HEK293 (cell line): ENCODE results near the gene ARF3.

Experiments
- BCL11A ChIP-seq: fragments of 450-650 bp; formaldehyde crosslinking; IDR thresholded peaks from 2 replicates; pipeline ENCODE4 v1.5.1; 2016; ENCODE audit warnings: low read depth, missing biosample characterization, missing genetic modification characterization
- HOXA7 ChIP-seq: sonication (generic); formaldehyde crosslinking; IDR thresholded peaks from 2 replicates; pipeline ENCODE4 v1.8.1; 2022; ENCODE audit warnings: missing genetic modification reagents, borderline replicate concordance
- IKZF3 ChIP-seq: fragments of 450-650 bp; IDR thresholded peaks from 2 replicates; pipeline ENCODE4 v1.5.0; 2018; ENCODE audit warnings: missing biosample characterization, mild to moderate bottlenecking, missing genetic modification characterization, moderate library complexity
- KLF7 ChIP-seq: fragments of 450-650 bp; formaldehyde crosslinking; IDR thresholded peaks from 2 replicates; pipeline ENCODE4 v1.5.1; 2016; ENCODE audit warnings: missing biosample characterization, missing genetic modification characterization, borderline replicate concordance
- ZBTB20 ChIP-seq: fragments of 450-650 bp; formaldehyde crosslinking; IDR thresholded peaks from 2 replicates; pipeline ENCODE4 v1.5.1; 2016; ENCODE audit warnings: missing biosample characterization, missing genetic modification characterization
- ZBTB8A ChIP-seq: fragments of 450-650 bp; formaldehyde crosslinking; IDR thresholded peaks from 2 replicates; pipeline ENCODE4 v1.5.1; 2016; ENCODE audit warnings: missing biosample characterization, missing genetic modification characterization
- ZFP37 ChIP-seq: fragments of 450-650 bp; formaldehyde crosslinking; IDR thresholded peaks from 2 replicates; pipeline ENCODE4 v1.5.1; 2016; ENCODE audit warnings: missing biosample characterization, missing genetic modification characterization
- ZFP69B ChIP-seq: fragments of 450-650 bp; formaldehyde crosslinking; IDR thresholded peaks from 2 replicates; pipeline ENCODE4 v1.5.1; 2016; ENCODE audit warnings: missing biosample characterization, missing genetic modification characterization
- ZNF2 ChIP-seq: fragments of 450-650 bp; formaldehyde crosslinking; IDR thresholded peaks from 2 replicates; pipeline ENCODE4 v1.5.1; 2016; ENCODE audit warnings: missing biosample characterization, missing genetic modification characterization
- ZNF239 ChIP-seq: fragments of 450-650 bp; formaldehyde crosslinking; IDR thresholded peaks from 2 replicates; pipeline ENCODE4 v1.5.1; 2016; ENCODE audit warnings: missing biosample characterization, missing genetic modification characterization
- ZNF335 ChIP-seq: fragments of 450-650 bp; formaldehyde crosslinking; conservative IDR thresholded peaks from 2 replicates; pipeline ENCODE4 v1.5.1; 2016; ENCODE audit warnings: missing biosample characterization, missing genetic modification characterization
- ZNF394 ChIP-seq: fragments of 450-650 bp; formaldehyde crosslinking; IDR thresholded peaks from 2 replicates; pipeline ENCODE4 v1.5.1; 2016; ENCODE audit warnings: missing biosample characterization, missing genetic modification characterization, mild to moderate bottlenecking, moderate library complexity, borderline replicate concordance
- ZNF514 ChIP-seq: fragments of 450-650 bp; formaldehyde crosslinking; IDR thresholded peaks from 2 replicates; pipeline ENCODE4 v1.5.1; 2016; ENCODE audit warnings: missing biosample characterization, missing genetic modification characterization
- ZNF600 ChIP-seq: fragments of 450-650 bp; formaldehyde crosslinking; IDR thresholded peaks from 2 replicates; pipeline ENCODE4 v1.5.1; 2016; ENCODE audit warnings: missing biosample characterization, missing genetic modification characterization
- ZNF830 ChIP-seq: fragments of 450-650 bp; IDR thresholded peaks from 2 replicates; pipeline ENCODE4 v1.5.0; 2018; ENCODE audit warnings: missing biosample characterization, missing genetic modification characterization, low read depth, mild to moderate bottlenecking, moderate library complexity
- TF ChIP-seq, protein P1 (sequence below): fragments of 450-650 bp; formaldehyde crosslinking; IDR thresholded peaks from 2 replicates; pipeline ENCODE4 v1.5.1; 2016; ENCODE audit warnings: missing biosample characterization, missing genetic modification characterization
- TF ChIP-seq, protein P2 (sequence below): fragments of 450-650 bp; formaldehyde crosslinking; IDR thresholded peaks from 2 replicates; pipeline ENCODE4 v1.5.1; 2016; ENCODE audit warnings: missing biosample characterization, missing genetic modification characterization
- TF ChIP-seq, protein P3 (sequence below): fragments of 450-650 bp; formaldehyde crosslinking; IDR thresholded peaks from 2 replicates; pipeline ENCODE4 v1.5.1; 2017; ENCODE audit warnings: missing biosample characterization, missing genetic modification characterization
- TF ChIP-seq, protein P4 (sequence below): fragments of 450-650 bp; formaldehyde crosslinking; IDR thresholded peaks from 2 replicates; pipeline ENCODE4 v1.5.1; 2017; ENCODE audit warnings: missing biosample characterization, missing genetic modification characterization
- TF ChIP-seq, protein P5 (sequence below): fragments of 450-650 bp; formaldehyde crosslinking; conservative IDR thresholded peaks from 2 replicates; pipeline ENCODE4 v1.5.1; 2016; ENCODE audit warnings: low read depth, missing biosample characterization, missing genetic modification characterization
- TF ChIP-seq, protein P6 (sequence below): fragments of 450-650 bp; formaldehyde crosslinking; IDR thresholded peaks from 2 replicates; pipeline ENCODE4 v1.5.1; 2016; ENCODE audit warnings: missing biosample characterization, missing genetic modification characterization

Gene ARF3

DNA sequence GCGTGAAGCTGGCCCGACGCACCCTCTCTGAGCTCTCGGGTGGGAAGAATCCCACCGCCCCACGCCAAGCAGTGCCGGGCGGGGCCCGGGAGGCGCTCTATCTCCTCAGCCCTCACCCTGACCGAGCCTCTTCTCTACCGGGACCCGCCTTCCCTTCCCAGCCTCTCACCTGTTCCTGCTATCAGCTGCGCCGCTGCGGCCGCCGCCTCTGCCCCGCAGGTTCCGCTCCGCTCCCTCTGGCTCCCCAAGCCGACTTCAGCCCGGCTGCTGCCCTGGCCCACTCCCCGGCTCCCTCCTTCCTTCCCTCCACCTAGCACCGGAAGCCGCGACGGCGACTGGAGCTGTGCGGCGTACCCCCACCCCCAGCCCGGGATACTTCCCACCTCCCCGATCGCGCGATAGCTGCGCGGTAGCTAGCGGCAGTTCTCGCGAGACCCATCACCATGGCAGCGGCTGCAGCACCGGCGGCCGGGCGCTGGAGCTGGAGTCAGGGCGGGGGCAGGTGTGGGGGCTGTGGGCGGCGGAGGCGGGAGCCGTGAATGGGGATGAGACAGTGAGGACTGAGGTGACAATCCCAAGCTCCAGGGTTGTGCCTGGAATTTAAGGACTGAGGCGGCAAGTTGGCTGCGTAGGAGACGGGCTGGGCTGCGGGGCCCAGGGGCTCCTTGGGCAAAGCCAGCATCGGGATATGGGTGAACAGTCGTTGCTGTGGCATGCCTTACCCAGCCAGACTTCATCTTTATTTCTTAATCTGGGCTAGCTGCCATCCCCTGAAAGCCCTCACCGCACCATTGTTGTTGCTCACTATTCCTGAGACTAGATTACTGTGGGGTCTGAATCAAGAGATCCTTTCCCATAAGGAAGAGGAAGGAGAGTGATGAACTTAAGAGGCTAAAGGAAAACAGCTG is at the start of gene ARF3 (continued):
- TF ChIP-seq, protein P1, sequence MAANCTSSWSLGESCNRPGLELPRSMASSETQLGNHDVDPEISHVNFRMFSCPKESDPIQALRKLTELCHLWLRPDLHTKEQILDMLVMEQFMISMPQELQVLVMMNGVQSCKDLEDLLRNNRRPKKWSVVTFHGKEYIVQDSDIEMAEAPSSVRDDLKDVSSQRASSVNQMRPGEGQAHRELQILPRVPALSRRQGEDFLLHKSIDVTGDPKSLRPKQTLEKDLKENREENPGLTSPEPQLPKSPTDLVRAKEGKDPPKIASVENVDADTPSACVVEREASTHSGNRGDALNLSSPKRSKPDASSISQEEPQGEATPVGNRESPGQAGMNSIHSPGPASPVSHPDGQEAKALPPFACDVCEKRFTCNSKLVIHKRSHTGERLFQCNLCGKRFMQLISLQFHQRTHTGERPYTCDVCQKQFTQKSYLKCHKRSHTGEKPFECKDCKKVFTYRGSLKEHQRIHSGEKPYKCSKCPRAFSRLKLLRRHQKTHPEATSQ (tag by site-specific recombination), result peak; percentile 52; the same call in 1 of the 2 replicates
- TF ChIP-seq ZFP37 (tag by site-specific recombination) (peak; percentile 72; the same call in 1 of the 2 replicates), ZNF2 (tag by site-specific recombination) (peak; percentile 52; the same call in 1 of the 2 replicates), ZNF239 (no peak), ZFP69B (0 out of 2 replicates have a peak, but pooled peaks have one; percentile 11), HOXA7 (no peak), ZNF394 (peak; percentile 61; the same call in 1 of the 2 replicates), IKZF3 (tag by site-specific recombination) (peak; percentile 70), KLF7 (tag by site-specific recombination) (peak; percentile 35; the same call in 1 of the 2 replicates), ZNF335 (peak; percentile 73), ZNF830 (no peak), ZNF514 (no peak), ZNF600 (tag by site-specific recombination) (peak; percentile 83), BCL11A (tag by site-specific recombination) (no peak), ZBTB8A (peak; percentile 60), ZBTB20 (tag by site-specific recombination) (peak; percentile 87)
- TF ChIP-seq, protein P2, sequence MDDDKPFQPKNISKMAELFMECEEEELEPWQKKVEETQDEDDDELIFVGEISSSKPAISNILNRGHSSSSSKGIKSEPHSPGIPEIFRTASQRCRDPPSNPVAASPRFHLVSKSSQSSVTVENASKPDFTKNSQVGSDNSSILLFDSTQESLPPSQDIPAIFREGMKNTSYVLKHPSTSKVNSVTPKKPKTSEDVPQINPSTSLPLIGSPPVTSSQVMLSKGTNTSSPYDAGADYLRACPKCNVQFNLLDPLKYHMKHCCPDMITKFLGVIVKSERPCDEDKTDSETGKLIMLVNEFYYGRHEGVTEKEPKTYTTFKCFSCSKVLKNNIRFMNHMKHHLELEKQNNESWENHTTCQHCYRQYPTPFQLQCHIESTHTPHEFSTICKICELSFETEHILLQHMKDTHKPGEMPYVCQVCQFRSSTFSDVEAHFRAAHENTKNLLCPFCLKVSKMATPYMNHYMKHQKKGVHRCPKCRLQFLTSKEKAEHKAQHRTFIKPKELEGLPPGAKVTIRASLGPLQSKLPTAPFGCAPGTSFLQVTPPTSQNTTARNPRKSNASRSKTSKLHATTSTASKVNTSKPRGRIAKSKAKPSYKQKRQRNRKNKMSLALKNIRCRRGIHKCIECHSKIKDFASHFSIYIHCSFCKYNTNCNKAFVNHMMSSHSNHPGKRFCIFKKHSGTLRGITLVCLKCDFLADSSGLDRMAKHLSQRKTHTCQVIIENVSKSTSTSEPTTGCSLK (tag by site-specific recombination), result no peak
- TF ChIP-seq, protein P3, sequence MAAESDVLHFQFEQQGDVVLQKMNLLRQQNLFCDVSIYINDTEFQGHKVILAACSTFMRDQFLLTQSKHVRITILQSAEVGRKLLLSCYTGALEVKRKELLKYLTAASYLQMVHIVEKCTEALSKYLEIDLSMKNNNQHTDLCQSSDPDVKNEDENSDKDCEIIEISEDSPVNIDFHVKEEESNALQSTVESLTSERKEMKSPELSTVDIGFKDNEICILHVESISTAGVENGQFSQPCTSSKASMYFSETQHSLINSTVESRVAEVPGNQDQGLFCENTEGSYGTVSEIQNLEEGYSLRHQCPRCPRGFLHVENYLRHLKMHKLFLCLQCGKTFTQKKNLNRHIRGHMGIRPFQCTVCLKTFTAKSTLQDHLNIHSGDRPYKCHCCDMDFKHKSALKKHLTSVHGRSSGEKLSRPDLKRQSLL, result peak; percentile 100
- TF ChIP-seq, protein P4, sequence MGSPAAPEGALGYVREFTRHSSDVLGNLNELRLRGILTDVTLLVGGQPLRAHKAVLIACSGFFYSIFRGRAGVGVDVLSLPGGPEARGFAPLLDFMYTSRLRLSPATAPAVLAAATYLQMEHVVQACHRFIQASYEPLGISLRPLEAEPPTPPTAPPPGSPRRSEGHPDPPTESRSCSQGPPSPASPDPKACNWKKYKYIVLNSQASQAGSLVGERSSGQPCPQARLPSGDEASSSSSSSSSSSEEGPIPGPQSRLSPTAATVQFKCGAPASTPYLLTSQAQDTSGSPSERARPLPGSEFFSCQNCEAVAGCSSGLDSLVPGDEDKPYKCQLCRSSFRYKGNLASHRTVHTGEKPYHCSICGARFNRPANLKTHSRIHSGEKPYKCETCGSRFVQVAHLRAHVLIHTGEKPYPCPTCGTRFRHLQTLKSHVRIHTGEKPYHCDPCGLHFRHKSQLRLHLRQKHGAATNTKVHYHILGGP, result no peak
- TF ChIP-seq, protein P5, sequence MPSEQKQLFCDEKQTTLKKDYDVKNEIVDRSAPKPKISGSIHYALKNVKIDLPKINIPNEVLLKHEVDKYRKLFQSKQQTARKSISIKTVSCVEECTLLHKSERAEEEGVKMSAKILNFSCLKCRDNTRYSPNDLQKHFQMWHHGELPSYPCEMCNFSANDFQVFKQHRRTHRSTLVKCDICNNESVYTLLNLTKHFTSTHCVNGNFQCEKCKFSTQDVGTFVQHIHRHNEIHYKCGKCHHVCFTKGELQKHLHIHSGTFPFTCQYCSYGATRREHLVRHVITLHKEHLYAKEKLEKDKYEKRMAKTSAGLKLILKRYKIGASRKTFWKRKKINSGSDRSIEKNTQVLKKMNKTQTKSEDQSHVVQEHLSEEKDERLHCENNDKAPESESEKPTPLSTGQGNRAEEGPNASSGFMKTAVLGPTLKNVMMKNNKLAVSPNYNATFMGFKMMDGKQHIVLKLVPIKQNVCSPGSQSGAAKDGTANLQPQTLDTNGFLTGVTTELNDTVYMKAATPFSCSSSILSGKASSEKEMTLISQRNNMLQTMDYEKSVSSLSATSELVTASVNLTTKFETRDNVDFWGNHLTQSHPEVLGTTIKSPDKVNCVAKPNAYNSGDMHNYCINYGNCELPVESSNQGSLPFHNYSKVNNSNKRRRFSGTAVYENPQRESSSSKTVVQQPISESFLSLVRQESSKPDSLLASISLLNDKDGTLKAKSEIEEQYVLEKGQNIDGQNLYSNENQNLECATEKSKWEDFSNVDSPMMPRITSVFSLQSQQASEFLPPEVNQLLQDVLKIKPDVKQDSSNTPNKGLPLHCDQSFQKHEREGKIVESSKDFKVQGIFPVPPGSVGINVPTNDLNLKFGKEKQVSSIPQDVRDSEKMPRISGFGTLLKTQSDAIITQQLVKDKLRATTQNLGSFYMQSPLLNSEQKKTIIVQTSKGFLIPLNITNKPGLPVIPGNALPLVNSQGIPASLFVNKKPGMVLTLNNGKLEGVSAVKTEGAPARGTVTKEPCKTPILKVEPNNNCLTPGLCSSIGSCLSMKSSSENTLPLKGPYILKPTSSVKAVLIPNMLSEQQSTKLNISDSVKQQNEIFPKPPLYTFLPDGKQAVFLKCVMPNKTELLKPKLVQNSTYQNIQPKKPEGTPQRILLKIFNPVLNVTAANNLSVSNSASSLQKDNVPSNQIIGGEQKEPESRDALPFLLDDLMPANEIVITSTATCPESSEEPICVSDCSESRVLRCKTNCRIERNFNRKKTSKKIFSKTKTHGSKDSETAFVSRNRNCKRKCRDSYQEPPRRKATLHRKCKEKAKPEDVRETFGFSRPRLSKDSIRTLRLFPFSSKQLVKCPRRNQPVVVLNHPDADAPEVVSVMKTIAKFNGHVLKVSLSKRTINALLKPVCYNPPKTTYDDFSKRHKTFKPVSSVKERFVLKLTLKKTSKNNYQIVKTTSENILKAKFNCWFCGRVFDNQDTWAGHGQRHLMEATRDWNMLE, result no peak
- TF ChIP-seq, protein P6, sequence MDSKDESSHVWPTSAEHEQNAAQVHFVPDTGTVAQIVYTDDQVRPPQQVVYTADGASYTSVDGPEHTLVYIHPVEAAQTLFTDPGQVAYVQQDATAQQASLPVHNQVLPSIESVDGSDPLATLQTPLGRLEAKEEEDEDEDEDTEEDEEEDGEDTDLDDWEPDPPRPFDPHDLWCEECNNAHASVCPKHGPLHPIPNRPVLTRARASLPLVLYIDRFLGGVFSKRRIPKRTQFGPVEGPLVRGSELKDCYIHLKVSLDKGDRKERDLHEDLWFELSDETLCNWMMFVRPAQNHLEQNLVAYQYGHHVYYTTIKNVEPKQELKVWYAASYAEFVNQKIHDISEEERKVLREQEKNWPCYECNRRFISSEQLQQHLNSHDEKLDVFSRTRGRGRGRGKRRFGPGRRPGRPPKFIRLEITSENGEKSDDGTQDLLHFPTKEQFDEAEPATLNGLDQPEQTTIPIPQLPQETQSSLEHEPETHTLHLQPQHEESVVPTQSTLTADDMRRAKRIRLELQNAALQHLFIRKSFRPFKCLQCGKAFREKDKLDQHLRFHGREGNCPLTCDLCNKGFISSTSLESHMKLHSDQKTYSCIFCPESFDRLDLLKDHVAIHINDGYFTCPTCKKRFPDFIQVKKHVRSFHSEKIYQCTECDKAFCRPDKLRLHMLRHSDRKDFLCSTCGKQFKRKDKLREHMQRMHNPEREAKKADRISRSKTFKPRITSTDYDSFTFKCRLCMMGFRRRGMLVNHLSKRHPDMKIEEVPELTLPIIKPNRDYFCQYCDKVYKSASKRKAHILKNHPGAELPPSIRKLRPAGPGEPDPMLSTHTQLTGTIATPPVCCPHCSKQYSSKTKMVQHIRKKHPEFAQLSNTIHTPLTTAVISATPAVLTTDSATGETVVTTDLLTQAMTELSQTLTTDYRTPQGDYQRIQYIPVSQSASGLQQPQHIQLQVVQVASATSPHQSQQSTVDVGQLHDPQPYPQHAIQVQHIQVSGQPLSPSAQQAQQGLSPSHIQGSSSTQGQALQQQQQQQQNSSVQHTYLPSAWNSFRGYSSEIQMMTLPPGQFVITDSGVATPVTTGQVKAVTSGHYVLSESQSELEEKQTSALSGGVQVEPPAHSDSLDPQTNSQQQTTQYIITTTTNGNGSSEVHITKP (tag by site-specific recombination), result peak; percentile 57
